Naive thymus-derived CD8-positive, alpha-beta T cell (primary cell): ENCODE results near the gene TRHDE. TPM values are rescaled to one million over a fixed set of nuclear protein-coding genes. Genes with fewer than 3 reads are reported as not detected.

ENCODE experiments used
- ATAC-seq, 2 donors: fragments of 150-1000 bp; cut with Tn5 transposase in 1 of 2; sonication (Bioruptor Pico), chemical (Tn5 transposase) in 1 of 2; 1 replicate in 1 of 2; 2 replicates in 1 of 2; pipeline ENCODE4 v1.10.0; 2021; ENCODE audit warnings: mild to moderate bottlenecking in 2 of 2, moderate library complexity in 2 of 2
- POLR2A ChIA-PET: fragments of 350-600 bp; sonication (Branson Sonifier 250); formaldehyde crosslinking; loops from one replicate; lab custom pipeline; 2021; ENCODE audit warnings: antibody characterized with exemption; lab: Charles Lee
- DNase-seq, 10 donors: peaks; one replicate each; pipeline versions ENCODE4 v3.0.0 to v3.0.0-alpha.2; 2020 to 2022
- H3K27ac Mint-ChIP-seq, 10 donors: one replicate each; pipeline ENCODE4 v1.8.0; 2020 to 2022; ENCODE audit warnings: mild to moderate bottlenecking in 10 of 10, mixed read lengths in 10 of 10, moderate library complexity in 4 of 10, inconsistent platforms in 1 of 10
- H3K27me3 Mint-ChIP-seq, 5 donors: one replicate each; pipeline ENCODE4 v1.8.0; 2021 to 2022; ENCODE audit warnings: mixed read lengths in 5 of 5
- H3K36me3 Mint-ChIP-seq, 3 donors: one replicate each; pipeline ENCODE4 v1.8.0; 2020 to 2022; ENCODE audit warnings: mixed read lengths in 3 of 3, mild to moderate bottlenecking in 2 of 3, inconsistent platforms in 1 of 3
- H3K4me1 Mint-ChIP-seq, 4 donors: one replicate each; pipeline ENCODE4 v1.8.0; 2021 to 2022; ENCODE audit warnings: mixed read lengths in 4 of 4
- H3K4me3 Mint-ChIP-seq, 10 donors: one replicate each; pipeline ENCODE4 v1.8.0; 2020 to 2022; ENCODE audit warnings: mild to moderate bottlenecking in 10 of 10, mixed read lengths in 10 of 10, moderate library complexity in 6 of 10, inconsistent platforms in 1 of 10
- H3K9me3 Mint-ChIP-seq, 9 donors: one replicate each; pipeline ENCODE4 v1.8.0; 2020 to 2022; ENCODE audit warnings: mixed read lengths in 9 of 9, mild to moderate bottlenecking in 3 of 9, inconsistent platforms in 1 of 9, moderate library complexity in 1 of 9
- polyA plus RNA-seq, 3 donors: library from polyadenylated mRNA; unstranded; fragments of 300-500 nt; fragmentation: Illumina TruSeq; gene quantifications; one replicate each; pipeline ENCODE4 v1.2.3, GENCODE V29; 2021
- total RNA-seq, 8 experiments: library from RNA in 2 of 8; stranded (reverse) in 2 of 8; gene quantifications; one replicate each; pipeline ENCODE4 v1.2.3 and lab custom pipeline; 2021 to 2026

TRHDE gene
- total and polyA plus RNA-seq, 5 experiments from 2014 or later: not detected

- ATAC-seq (no peak), DNase-seq (no peak)
- H3K9me3 Mint-ChIP-seq: peaks cover 0 to 17% (median 3%) of the 10 kb centered on the region in 9 donors
- no peaks in the 10 kb centered on the region for H3K4me1 Mint-ChIP-seq
- H3K36me3 Mint-ChIP-seq: no peaks in the 10 kb centered on the region
- no peak overlapping the region for H3K4me3 Mint-ChIP-seq
- no peak overlapping the region for H3K27ac Mint-ChIP-seq
- POLR2A ChIA-PET: no interaction called here
- no peaks in the 10 kb centered on the region for H3K27me3 Mint-ChIP-seq
Observed at GRCh38 chr12:72433298-72433697, 161.1 kb downstream of the TRHDE start.

GRCh38 chr12:72434999-72435398, 162.8 kb downstream of the TRHDE start:
- DNase-seq (no peak), ATAC-seq (no peak)
- peaks cover 0 to 34% (median 7%) of the 10 kb centered on the region in 9 donors for H3K9me3 Mint-ChIP-seq
- POLR2A ChIA-PET: no interaction called here
- H3K27me3 Mint-ChIP-seq: no peaks in the 10 kb centered on the region
- H3K4me1 Mint-ChIP-seq: no peaks in the 10 kb centered on the region
- no peaks in the 10 kb centered on the region for H3K36me3 Mint-ChIP-seq
- no peak overlapping the region for H3K27ac Mint-ChIP-seq
- H3K4me3 Mint-ChIP-seq: no peak overlapping the region

- Mint-ChIP-seq H3K9me3 (peaks cover 0 to 29% (median 16%) of the 10 kb centered on the region in 9 donors), H3K27ac (no peak overlapping the region), H3K4me1 (no peaks in the 10 kb centered on the region), H3K36me3 (no peaks in the 10 kb centered on the region), H3K27me3 (no peaks in the 10 kb centered on the region), H3K4me3 (no peak overlapping the region)
- ATAC-seq (no peak), DNase-seq (no peak)
- POLR2A ChIA-PET: no interaction called here
Observed at GRCh38 chr12:72442217-72442616, 170.0 kb downstream of the TRHDE start.

GRCh38 chr12:72444125-72444524, 172.0 kb downstream of the TRHDE start:
- no peaks in the 10 kb centered on the region for H3K36me3 Mint-ChIP-seq
- H3K9me3 Mint-ChIP-seq: peaks cover 0 to 25% (median 7%) of the 10 kb centered on the region in 9 donors
- H3K4me3 Mint-ChIP-seq: no peak overlapping the region
- H3K27ac Mint-ChIP-seq: no peak overlapping the region
- no peaks in the 10 kb centered on the region for H3K4me1 Mint-ChIP-seq
- ATAC-seq (no peak), DNase-seq (no peak)
- POLR2A ChIA-PET: no interaction called here
- no peaks in the 10 kb centered on the region for H3K27me3 Mint-ChIP-seq

GRCh38 chr12:72444566-72444965, 172.4 kb downstream of the TRHDE start:
- Mint-ChIP-seq H3K27me3 (no peaks in the 10 kb centered on the region), H3K4me1 (no peaks in the 10 kb centered on the region), H3K9me3 (peaks cover 0 to 21% (median 4%) of the 10 kb centered on the region in 9 donors), H3K27ac (no peak overlapping the region), H3K36me3 (no peaks in the 10 kb centered on the region), H3K4me3 (no peak overlapping the region)
- no peak for DNase-seq
- ATAC-seq: no peak
- POLR2A ChIA-PET: no interaction called here

GRCh38 chr12:72448089-72448488, 175.9 kb downstream of the TRHDE start:
- H3K4me3 Mint-ChIP-seq: no peak overlapping the region
- POLR2A ChIA-PET: no interaction called here

GRCh38 chr12:72448805-72449204, 176.6 kb downstream of the TRHDE start:
- ATAC-seq: no peak
- Mint-ChIP-seq H3K27ac (no peak overlapping the region), H3K36me3 (no peaks in the 10 kb centered on the region), H3K4me1 (no peaks in the 10 kb centered on the region), H3K27me3 (no peaks in the 10 kb centered on the region), H3K4me3 (no peak overlapping the region), H3K9me3 (peaks cover 0 to 24% (median 10%) of the 10 kb centered on the region in 9 donors)
- DNase-seq: no peak
- POLR2A ChIA-PET: no interaction called here

More at GRCh38 chr12:72448089-72448488, 175.9 kb downstream of the TRHDE start:
- Mint-ChIP-seq H3K27ac (no peak overlapping the region), H3K27me3 (no peaks in the 10 kb centered on the region), H3K36me3 (no peaks in the 10 kb centered on the region), H3K9me3 (peaks cover 0 to 25% (median 10%) of the 10 kb centered on the region in 9 donors), H3K4me1 (no peaks in the 10 kb centered on the region)
- ATAC-seq (no peak), DNase-seq (no peak)

GRCh38 chr12:72453066-72453465, 180.9 kb downstream of the TRHDE start:
- Mint-ChIP-seq H3K27me3 (no peaks in the 10 kb centered on the region), H3K27ac (no peak overlapping the region), H3K36me3 (no peaks in the 10 kb centered on the region), H3K4me3 (no peak overlapping the region), H3K4me1 (no peaks in the 10 kb centered on the region), H3K9me3 (peaks cover 0 to 19% (median 10%) of the 10 kb centered on the region in 9 donors)
- DNase-seq (no peak), ATAC-seq (no peak)
- POLR2A ChIA-PET: no interaction called here

- DNase-seq (no peak), ATAC-seq (no peak)
- H3K9me3 Mint-ChIP-seq: peaks cover 0 to 23% (median 10%) of the 10 kb centered on the region in 9 donors
- POLR2A ChIA-PET: no interaction called here
- H3K36me3 Mint-ChIP-seq: no peaks in the 10 kb centered on the region
- no peaks in the 10 kb centered on the region for H3K4me1 Mint-ChIP-seq
- no peaks in the 10 kb centered on the region for H3K27me3 Mint-ChIP-seq
- H3K27ac Mint-ChIP-seq: no peak overlapping the region
- no peak overlapping the region for H3K4me3 Mint-ChIP-seq
Observed at GRCh38 chr12:72453550-72453949, 181.4 kb downstream of the TRHDE start.

- no peaks in the 10 kb centered on the region for H3K36me3 Mint-ChIP-seq
- POLR2A ChIA-PET: no interaction called here
- H3K4me3 Mint-ChIP-seq: no peak overlapping the region
- no peak overlapping the region for H3K27ac Mint-ChIP-seq
- peaks cover 0 to 12% (median 3%) of the 10 kb centered on the region in 9 donors for H3K9me3 Mint-ChIP-seq
- H3K4me1 Mint-ChIP-seq: peaks cover 0 to 2% (median 0%) of the 10 kb centered on the region in 4 donors
- ATAC-seq (no peak), DNase-seq (no peak)
- H3K27me3 Mint-ChIP-seq: no peaks in the 10 kb centered on the region
Observed at GRCh38 chr12:72464471-72464870, 192.3 kb downstream of the TRHDE start.

- no peak for DNase-seq
- POLR2A ChIA-PET: no interaction called here
- Mint-ChIP-seq H3K27me3 (no peaks in the 10 kb centered on the region), H3K36me3 (no peaks in the 10 kb centered on the region), H3K4me3 (no peak overlapping the region), H3K4me1 (peaks cover 0 to 2% (median 0%) of the 10 kb centered on the region in 4 donors), H3K9me3 (peaks cover 0 to 12% (median 3%) of the 10 kb centered on the region in 9 donors), H3K27ac (no peak overlapping the region)
- ATAC-seq: no peak
Observed at GRCh38 chr12:72465155-72465554, 193.0 kb downstream of the TRHDE start.

- ATAC-seq (no peak), DNase-seq (no peak)
- H3K36me3 Mint-ChIP-seq: no peaks in the 10 kb centered on the region
- H3K9me3 Mint-ChIP-seq: peaks cover 0 to 12% (median 3%) of the 10 kb centered on the region in 9 donors
- POLR2A ChIA-PET: no interaction called here
- no peak overlapping the region for H3K4me3 Mint-ChIP-seq
- no peaks in the 10 kb centered on the region for H3K27me3 Mint-ChIP-seq
- no peak overlapping the region for H3K27ac Mint-ChIP-seq
- H3K4me1 Mint-ChIP-seq: peaks cover 0 to 2% (median 0%) of the 10 kb centered on the region in 4 donors
Observed at GRCh38 chr12:72465940-72466630, 193.9 kb downstream of the TRHDE start.

GRCh38 chr12:72467985-72468384, 195.8 kb downstream of the TRHDE start:
- POLR2A ChIA-PET: no interaction called here

GRCh38 chr12:72468505-72468904, 196.3 kb downstream of the TRHDE start:
- Mint-ChIP-seq H3K27ac (no peak overlapping the region), H3K4me1 (no peaks in the 10 kb centered on the region), H3K9me3 (peaks cover 0 to 10% (median 2%) of the 10 kb centered on the region in 9 donors), H3K27me3 (no peaks in the 10 kb centered on the region), H3K36me3 (no peaks in the 10 kb centered on the region), H3K4me3 (no peak overlapping the region)
- DNase-seq (no peak), ATAC-seq (no peak)
- POLR2A ChIA-PET: no interaction called here

More at GRCh38 chr12:72467985-72468384, 195.8 kb downstream of the TRHDE start:
- Mint-ChIP-seq H3K36me3 (no peaks in the 10 kb centered on the region), H3K27ac (no peak overlapping the region), H3K4me3 (no peak overlapping the region), H3K27me3 (no peaks in the 10 kb centered on the region), H3K4me1 (peaks cover 0 to 2% (median 0%) of the 10 kb centered on the region in 4 donors), H3K9me3 (peaks cover 0 to 10% (median 2%) of the 10 kb centered on the region in 9 donors)
- DNase-seq (no peak), ATAC-seq (no peak)
